ENCODE data around the gene GFRA1.

Gene GFRA1

DNA sequence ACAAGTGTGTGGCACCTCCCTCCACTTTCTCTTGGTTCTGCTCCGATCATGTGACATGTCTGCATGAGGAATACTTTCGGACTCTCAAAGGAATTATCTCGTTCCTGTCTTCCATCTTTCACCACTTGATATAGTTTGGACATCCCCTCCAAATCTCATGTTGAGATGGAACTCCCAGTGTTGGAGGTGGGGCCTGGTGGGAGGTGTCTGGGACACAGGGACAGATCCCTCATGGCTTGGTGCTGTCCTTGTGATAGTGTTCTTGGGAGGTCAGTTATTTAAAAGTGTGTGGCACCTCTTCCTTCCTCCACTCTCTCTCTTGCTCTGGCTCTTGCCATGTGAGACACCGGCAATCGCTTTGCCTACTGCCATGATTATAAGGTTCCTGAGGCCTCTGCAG is 166.4 kb downstream of the GFRA1 start:
- no peak for DNase-seq (ENCODE audit: low read depth, low spot score)

DNA sequence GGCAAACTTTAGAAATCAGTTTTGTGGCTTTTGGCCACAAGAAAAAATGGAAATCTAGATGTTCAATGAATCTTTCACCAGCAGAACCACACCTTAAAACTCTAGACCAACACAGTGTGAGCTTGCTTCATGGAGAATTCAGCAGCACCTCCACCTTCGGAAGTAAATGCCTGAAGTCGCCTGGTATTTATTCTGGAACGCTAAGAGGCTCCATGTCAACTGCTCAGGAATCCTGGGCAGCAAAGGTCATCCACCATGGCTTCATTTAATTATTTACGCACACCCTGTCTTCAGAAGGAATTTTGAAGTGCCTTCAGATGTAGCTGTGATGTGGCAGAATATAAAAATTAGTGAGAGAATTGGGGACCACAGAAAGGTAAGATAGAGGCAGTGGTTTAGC is 167.7 kb downstream of the GFRA1 start:
- DNase-seq (ENCODE audit: low read depth, low spot score): no peak

DNA sequence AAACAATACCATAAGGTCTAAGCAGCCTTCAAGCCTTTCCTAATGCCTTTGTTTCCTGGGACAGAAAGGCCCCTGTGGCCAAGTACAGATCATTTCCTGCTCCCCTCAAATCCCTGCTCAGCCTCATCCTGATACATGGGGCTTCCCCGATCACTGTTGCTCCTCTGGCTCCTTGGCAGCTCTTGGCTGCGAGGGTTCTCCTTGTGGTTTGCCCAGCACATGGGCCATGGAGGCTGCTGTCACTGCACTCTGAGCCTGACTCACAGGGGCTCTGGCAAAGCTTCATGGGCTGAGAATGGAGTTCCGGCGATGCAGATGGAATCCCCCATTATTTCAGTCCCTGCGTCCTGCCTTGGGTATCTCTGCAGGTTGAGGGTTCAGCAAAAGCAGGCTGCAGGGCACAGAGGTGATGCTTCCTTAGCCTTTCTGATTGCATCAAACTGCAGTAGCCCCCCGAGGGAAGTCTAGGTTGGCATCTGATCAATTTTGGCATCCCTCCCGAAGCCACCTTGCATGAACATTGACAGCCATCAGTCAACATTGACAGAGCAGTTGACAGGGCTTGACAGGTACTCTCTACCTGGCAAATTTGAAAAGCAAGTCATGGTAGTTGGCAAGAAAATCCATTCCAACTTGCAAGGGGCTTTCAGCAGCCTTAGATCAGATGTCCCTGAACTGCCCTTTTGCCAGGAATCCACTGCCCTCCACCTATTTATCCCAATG is 168.6 kb downstream of the GFRA1 start:
- peak; percentile 29 for DNase-seq (ENCODE audit: low read depth, low spot score)

DNA sequence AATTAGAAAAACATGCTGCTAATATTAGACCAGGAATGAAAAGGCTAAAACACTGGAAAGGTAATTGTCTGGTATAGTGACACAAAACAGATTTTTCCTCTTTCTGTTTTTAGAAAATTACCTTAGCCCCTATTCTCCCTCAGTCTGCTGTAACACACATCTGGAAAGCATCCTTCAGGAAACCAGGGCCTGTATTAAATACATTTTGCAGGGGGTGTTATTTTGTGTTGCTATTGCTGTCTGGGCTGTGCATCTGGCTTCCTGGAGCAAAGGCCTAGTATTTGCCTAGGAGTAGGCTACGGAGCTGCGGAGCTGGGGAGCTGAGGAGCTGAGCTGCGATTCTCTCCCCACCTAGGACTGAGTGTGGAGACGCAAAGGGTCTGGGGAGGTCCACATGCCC is 169.3 kb downstream of the GFRA1 start:
- DNase-seq (ENCODE audit: low read depth, low spot score): no peak

DNA sequence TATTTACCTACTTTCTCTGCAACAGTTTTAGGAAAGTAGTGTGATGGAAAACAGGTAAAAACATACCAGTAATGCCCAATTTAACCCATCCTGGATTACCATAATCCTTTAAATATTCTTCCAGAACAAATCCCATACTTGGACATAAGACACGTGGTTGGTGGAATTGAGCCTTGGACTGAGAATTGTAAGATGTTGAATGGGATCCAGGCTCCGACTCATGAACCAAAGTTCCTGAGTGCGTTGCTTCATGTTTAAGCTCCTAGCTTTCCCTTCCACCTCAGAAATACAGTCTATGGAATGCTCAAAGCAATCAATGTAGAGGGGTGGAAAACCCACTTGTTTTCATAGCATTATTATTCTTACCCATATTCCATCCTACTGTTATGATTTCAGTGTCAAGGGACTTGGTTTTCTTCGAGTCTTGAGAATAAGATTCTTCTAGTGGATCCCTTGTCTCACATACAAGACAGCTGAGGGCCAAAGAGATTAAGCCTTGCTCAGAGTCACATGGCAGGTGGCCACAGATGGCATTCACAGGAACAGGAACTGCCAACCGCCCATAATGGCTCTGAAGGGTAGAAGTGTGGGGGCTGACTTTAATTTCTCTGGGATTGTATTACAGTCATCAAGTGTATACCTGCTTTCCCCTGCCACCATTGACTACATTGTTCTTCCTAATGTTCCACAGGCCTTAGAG is 171.2 kb downstream of the GFRA1 start:
- peak; percentile 50 for DNase-seq (ENCODE audit: low read depth, low spot score)

DNA sequence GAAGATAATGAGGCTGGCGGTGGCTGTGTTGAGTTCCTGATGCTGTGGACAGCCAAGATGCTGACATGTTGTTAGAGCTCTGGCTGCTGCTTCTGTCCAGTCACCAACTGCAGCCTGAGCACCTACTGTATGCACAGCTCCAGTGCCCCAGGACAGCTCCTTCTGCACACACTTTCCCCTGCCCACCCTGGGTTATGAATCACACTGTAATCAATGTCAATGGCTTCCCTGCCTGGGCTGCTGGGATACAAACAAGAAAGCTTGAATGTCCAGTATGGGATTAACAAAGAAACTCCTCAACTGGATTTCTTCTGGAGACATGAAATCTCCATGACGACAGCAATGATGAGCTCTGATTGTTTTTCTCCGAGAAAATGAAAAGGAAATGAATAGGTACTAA is 172.0 kb downstream of the GFRA1 start:
- DNase-seq (ENCODE audit: low read depth, low spot score): no peak

DNA sequence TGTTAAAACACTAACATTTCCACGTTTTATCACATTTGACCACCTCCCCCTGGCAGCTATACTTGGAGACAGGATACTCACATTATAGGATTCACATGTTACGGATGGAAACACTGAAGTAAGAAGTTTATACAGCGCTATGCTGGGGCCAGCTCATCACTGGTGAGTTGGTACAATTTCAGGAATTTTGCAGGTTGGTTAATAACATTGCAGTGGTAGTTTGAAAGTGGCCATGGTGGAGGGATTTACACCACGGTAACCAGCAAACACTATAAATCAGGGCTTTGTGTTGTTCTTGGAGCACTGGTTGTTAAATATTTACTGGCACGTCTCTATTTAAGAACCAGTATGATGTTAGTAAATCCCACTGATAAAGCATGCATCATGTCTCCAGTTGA is 174.0 kb downstream of the GFRA1 start:
- peak; percentile 58 for DNase-seq (ENCODE audit: low read depth, low spot score)

DNA sequence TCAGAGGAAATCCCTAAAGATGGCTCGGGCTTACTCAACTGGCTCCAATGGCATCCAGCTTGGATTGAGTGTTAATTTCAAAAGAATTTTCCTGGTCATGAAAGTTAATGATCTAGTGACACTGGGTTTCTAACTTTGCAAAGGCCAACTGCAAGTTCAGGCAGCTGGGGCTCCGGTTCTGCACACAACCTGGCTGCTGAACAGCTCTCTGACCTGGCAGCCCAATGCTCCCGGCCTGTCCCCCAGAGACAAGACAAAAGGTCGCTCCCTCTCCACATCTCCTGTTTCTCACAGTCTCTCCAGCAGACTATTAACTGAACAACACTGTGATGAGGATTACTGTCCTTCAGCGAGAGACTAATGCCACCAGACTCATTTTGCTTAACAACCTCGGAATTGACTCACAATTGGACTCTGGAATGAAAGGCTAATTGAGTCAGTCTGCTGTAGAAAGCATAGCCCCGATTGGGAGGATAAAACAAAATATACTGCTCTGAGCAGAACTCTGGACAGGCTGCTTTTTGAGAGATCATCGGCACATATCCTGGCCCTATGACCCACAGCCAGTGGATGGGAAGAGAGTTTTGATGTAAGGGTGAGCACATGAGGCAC is 174.5 kb downstream of the GFRA1 start:
- DNase-seq (ENCODE audit: low read depth, low spot score): no peak

DNA sequence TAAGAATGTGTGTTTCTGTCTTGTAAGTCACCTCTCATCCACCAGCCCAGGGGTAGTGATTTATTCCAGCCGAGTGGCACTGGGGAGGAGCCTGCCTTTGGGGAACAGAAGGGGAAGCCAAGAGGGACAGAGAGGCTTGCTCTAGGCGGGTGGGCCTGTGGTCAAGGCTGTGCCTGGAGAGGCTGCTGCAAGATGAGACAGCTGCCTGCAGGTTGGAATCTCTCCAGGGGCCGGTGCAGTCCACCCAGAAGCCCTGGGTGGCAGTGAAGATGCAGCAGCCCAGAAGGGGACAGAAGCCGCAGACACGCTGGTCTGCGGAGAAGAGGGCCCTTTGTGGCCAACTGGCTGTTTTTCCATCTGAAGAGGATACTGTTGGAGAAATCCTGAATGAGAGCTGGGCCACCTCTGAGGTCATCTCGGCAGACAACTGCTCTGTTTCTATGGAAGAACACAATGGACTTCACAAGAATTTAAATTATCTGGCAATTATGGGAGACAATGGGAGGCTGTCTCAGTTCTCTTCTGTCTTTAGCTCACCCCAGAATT is 175.7 kb downstream of the GFRA1 start:
- no peak for DNase-seq (ENCODE audit: low read depth, low spot score)

DNA sequence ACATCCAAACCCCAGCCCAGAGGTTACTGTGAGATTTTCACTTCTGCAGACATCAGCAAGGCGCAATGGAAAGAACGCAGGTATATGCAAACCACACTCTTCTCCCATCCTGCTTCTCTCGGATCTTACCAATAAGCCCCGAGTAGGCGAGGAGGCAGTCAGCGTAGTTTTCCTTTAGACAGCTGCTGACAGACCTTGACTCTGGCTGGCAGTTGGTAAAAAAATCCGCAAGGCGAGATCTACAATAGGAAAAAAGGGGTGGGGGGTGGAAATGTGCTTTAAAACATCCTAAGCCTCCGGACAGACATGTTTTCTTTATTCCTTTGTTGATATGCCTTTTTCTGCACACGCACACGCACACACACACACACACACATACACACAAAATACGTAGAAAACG is 176.5 kb downstream of the GFRA1 start:
- DNase-seq (ENCODE audit: low read depth, low spot score): no peak

DNA sequence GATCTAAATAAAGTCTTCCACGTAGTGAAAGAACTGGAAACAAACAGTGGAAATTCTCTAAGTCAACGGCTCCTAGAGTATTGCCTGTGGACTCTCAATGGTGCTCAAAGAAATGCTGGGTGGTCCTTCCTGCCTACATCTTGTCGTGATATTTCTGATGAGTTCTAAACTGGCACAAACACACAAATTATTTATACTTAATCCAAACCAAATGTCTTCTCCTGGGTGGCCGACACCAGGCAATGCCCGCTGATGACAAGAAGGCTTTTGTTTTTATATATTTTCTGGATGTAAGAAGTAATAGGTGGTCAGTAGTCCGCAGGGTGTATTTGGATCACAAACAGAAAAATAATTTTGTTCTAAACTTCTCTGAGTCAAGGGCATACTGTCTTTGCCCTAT is 178.7 kb downstream of the GFRA1 start:
- DNase-seq (ENCODE audit: low read depth, low spot score): no peak

DNA sequence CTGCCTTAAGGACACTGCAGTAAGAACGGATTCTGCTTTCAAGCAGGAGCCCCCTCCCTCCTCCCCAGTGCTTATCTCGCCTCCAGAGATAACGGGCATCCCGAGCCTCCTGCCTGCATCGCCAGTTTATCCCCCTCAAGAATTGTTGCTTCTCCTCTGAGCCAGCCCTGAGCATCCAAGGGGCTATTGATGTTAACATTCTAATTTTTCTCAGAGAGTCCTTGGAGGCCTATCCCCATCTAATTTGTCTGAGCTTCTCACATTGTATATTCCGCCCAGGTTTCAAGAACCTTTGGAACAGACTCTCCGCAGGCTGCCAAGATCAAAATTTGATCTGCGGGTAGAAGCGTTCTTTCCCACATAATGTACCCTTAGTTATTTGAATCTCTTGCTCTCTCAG is 180.0 kb downstream of the GFRA1 start:
- no peak for DNase-seq (ENCODE audit: low read depth, low spot score)

DNA sequence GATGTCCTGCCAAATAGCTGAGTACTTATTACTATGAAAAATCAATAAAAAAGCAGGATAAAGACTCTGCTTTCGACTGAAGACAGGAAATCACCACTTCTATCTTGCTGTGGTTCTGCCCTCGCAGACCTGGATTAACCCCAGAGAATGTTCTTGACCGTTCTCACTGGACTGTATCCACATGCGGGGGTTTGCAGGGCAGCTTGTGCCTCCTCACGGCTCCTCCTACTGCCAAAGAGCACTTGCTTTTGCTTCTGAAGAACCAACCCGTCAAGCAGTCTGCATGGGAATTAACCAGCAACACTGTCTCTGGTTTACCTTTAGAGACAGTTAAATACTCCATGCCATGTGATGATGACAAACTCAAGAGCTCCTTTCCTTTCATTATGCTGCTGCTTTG is 184.0 kb downstream of the GFRA1 start:
- DNase-seq (ENCODE audit: low read depth, low spot score): no peak

DNA sequence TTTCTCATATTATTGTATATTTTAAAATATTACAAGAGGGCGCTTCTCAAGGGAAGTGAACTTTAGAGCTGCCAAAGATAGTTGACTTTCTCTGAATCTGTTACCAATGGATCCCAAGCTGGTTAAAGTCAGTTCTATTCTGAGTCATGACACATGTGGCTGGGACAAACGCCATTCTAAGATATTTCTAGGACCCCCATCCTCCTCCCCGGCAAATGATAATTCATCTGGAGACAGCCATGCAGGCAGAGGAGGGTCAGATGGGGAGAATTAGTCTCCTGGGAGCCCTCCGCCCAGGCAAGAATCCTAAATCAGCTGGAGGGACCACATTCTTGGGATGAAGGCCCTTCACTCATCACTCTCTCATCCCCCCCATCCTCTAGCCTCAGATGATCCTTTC is 187.7 kb downstream of the GFRA1 start:
- DNase-seq (ENCODE audit: low read depth, low spot score): no peak

DNA sequence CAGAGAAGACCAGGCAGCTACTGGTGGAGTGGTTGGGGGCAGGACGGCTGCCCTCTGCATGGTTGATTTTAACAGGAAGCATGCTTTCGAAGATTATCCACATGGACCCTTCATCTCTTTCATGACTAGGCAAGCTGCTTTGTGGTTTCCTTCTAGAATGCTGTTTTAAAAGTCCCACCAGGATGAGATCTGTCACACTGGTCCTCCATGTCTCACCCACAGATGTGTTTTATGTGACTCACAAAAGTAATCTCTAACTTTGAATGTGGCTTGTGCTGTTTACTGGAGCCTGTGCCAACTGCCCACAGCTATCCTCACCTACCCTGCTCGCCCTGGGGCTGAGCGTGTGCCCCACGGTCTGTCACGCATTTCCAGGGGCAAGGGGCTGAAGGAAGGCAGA is 188.8 kb downstream of the GFRA1 start:
- DNase-seq (ENCODE audit: low read depth, low spot score): peak; percentile 41

DNA sequence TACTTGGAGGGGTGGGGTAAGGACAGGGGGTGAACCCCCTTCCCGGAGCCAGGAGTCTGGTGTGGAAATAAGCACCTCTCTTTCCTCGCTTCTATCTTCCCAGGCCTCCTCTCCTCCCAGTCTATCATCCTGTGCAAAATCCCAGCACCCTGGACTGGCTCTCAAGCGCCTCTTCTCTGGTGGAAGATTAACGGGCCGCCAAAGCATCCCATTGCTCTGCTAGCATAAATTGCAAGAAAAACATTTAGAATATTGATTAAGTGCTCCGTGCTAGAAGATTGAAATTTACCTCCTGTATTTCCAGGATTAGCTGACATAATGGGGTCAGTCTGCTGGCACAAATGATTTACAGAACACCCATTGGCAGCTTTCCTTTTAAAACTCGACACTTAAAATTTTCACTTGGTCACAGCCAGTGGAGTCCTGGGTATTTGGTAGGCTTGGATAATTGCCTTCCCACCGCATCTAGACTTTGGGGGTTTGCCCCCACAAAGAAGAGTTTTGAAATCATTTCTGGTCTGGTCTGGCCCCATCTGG is 189.7 kb downstream of the GFRA1 start:
- no peak for DNase-seq (ENCODE audit: low read depth, low spot score)

DNA sequence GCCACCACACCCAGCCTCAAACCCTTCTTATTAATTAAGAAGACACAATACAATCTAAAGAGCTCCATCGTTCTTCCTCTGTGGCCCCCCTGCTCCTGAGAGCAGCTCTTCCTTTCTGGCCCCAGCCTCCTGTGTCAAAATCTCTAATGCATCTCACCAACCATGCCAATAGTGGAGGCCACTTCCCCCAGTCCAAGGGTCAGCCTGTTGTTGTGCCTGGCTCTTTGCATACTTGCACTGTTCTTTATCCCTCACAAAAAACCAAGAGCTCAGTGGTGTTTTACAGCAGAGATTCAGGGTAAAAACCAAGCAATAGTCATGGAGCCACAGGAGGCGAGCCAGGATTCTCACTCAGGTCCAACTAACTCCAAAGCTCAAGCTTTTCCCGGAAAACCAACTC is 190.2 kb downstream of the GFRA1 start:
- no peak for DNase-seq (ENCODE audit: low read depth, low spot score)

DNA sequence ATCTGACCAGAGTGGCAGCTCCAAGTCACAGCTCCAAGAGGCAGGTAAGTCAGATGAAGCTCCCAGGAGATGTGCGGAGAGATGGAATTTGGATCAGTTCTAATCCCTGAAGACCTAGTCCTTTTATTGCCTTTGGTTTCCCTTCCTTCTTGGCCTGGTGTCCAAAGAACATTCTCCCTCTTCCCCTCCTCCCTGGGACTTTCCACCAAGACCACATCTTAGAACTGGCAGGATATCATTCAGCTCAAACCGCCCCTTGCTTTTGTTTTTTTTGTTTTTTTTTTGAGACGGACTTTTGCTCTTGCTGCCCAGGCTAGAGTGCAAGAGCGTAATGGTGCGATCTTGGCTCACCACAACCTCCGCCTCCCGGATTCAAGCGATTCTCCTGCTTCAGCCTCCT is 190.8 kb downstream of the GFRA1 start:
- peak; percentile 80 for DNase-seq (ENCODE audit: low read depth, low spot score)

DNA sequence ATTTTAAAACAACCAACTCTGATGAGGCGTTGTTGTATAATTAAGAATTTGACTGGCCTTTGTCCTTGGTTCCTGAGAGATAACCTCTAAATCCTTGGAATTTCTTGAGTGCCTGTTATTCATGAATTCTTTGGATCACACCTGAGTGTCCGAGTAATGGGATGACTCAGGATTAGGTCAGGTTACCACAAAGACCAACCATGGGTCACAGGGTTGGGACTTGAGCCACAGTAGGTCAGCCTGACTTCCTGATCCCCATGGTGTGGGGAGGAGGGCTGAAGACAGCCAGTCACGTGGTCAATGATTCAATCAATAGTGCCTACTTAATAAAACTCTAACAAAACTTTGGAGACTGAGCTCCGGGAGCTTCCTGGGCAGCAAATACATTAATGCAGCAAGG is 192.5 kb downstream of the GFRA1 start:
- peak; percentile 55 for DNase-seq (ENCODE audit: low read depth, low spot score)

DNA sequence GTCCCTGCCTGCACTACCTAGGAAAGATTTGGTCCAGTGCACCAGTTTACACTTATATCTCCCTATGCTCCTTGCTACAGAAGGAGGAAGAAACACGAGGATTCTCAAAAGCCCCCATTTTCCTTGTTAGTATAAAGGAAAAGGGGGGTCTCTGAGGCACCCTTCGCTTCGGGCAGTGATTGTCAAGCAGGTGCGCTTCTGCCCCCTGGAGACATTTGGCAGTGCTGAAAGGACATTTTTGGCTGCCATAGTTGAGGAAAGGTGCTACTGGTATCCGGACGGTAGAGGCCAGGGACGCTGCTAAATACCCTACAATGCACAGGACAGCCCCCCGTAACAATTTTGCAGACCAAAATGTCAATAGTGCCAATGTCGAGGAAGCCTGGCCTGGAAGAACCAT is 193.7 kb downstream of the GFRA1 start:
- no peak for DNase-seq (ENCODE audit: low read depth, low spot score)

DNA sequence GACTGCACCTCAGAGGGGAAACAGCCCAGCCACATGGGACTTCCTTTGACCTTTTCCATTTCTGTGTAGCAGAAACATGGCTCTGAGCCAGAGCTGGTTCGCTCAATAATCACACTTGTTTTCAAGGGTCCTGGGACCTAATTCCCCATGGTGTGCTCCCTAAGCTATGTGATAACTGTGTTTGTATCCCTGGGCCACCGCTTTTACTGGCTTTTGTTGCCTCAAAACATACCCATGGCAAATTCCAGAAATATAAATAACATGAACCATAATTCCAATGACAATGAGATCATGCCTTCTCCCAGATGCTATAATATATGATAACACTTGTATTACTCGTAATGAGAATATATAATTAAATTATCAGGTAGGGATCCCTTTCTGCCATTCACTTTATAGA is 196.4 kb downstream of the GFRA1 start:
- no peak for DNase-seq (ENCODE audit: low read depth, low spot score)

DNA sequence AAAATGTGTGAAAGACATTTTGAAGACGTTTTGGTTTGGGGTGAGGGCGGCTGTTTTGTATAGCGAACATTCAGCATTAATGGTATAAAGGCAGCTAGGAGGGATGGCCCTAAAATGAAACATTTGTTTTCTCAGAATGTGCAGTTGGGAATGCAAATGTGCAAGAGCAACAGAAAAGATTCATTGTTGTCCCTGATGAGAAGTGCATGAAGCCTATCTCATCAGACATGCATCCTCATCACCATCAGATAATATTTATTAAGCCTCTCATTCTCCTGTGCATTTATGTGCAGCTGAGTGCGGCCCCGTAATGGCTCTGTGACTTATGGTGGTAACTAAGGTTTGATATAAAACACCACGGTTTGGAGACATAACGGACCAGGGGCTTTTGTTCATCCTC is 199.5 kb downstream of the GFRA1 start:
- no peak for DNase-seq (ENCODE audit: low read depth, low spot score)

DNA sequence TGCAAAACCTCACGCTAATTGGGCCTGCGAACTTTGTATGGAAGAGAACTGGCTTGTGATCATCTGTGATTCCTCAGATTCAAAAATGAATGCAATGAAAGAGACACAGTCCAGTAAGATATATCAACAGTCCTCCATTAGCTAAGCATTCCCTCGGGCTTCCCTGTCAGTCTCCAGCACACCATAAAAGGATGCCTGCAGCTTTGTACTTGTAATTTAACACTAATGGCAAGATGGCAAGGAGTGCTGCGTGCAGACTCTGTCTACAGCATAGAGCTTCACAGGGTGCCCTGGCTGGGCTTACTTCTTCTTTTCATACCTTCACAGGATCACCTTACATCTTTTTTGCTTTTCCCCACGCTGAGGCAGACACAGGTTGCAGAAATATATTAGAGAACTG is 200.0 kb downstream of the GFRA1 start:
- no peak for DNase-seq (ENCODE audit: low read depth, low spot score)
